GM19463 (cell line): ENCODE measurements around the gene PRKAB2.
"Not testable (repeated sequence)": the region's sequence is repeated elsewhere in the genome, so short reads cannot be mapped to it uniquely, and the experiment has no call there.

ENCODE experiments used
- ATAC-seq: cut with Tn5 transposase; IDR thresholded peaks from one replicate; pipeline ENCODE4 v1.9.1; 2021; ENCODE audit warnings: mild to moderate bottlenecking, moderate library complexity; ENCODE audit not compliant: unreplicated experiment

PRKAB2 gene

GRCh38 chr1:147177611-147178380, 5.5 kb upstream of the PRKAB2 start:
- no peak for ATAC-seq

- ATAC-seq = no peak
Measured at GRCh38 chr1:147171399-147172167, 687 bp downstream of the PRKAB2 start.

GRCh38 chr1:147169840-147170674, 2.2 kb downstream of the PRKAB2 start:
- ATAC-seq = no peak

DNA sequence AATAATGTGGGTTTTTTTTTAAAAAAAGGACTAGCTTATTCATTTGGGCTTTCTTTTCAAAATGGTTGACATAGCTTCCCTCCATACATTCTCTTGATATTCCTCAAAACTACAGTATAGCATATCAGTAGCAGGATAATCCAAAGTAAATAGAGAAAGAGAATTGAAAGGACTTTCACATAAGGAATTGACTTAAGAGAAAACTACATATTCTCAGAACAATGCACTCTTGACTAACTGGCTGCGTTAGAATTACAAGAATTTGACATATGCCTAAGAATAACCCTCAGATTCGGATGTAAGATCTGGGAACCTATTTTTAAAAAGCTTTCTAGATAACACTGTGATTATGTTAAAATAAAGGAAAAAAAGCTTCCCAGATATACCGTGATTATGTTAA, 3.1 kb downstream of the PRKAB2 start:
- ATAC-seq = no peak

DNA sequence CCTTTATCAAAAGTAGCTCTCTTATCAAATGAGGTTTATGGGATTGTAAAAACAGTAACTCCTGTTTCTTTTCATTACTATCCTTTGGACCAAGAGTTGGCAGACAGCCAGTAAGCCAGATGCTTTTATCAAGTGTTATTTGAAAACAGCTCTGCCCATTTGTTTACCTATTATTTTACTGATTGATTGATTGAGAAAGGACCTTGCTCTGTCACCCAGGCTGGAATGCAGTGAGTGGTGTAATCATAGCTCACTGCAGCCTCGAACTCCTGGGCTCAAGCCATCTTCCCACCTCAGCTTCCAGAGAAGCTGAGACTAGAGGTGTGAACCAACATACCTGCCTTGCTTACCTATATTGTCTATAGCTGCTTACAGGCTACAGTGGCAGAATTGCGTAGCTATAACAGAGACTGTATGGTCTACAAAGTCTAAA, 3.6 kb downstream of the PRKAB2 start:
- no peak for ATAC-seq

GRCh38 chr1:147167365-147167764, 4.9 kb downstream of the PRKAB2 start:
- no peak for ATAC-seq

- ATAC-seq = no peak
Measured at GRCh38 chr1:147163019-147163418, 9.3 kb downstream of the PRKAB2 start.

- no peak for ATAC-seq
Measured at GRCh38 chr1:147162093-147162492, 10.2 kb downstream of the PRKAB2 start.

GRCh38 chr1:147157116-147157515, 15.2 kb downstream of the PRKAB2 start:
- ATAC-seq = not testable (repeated sequence)

- no peak for ATAC-seq
Measured at GRCh38 chr1:147156642-147157041, 15.6 kb downstream of the PRKAB2 start.

DNA sequence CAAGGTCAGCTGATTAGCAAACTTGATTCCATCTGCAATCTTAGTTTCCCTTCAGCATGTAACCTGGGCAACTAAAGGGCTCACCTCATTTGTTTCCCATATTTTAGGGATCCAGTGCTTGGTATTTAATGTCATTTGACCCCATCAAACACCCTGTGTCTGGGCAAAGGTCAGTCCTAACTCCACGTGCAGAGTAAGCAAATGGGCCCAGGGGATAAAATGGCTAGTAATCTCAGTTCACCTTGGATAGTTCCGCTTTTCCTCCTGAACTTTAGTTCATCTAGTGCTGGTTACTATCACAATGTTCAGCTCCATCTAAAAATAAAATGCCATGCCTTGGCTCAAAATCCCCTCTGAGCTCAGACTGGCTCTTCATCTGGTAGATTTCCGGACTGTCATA, 19.5 kb downstream of the PRKAB2 start:
- ATAC-seq = no peak

GRCh38 chr1:147151244-147151643, 21.0 kb downstream of the PRKAB2 start:
- no peak for ATAC-seq

- ATAC-seq = no peak
Measured at GRCh38 chr1:147142886-147143285, 29.4 kb downstream of the PRKAB2 start.

DNA sequence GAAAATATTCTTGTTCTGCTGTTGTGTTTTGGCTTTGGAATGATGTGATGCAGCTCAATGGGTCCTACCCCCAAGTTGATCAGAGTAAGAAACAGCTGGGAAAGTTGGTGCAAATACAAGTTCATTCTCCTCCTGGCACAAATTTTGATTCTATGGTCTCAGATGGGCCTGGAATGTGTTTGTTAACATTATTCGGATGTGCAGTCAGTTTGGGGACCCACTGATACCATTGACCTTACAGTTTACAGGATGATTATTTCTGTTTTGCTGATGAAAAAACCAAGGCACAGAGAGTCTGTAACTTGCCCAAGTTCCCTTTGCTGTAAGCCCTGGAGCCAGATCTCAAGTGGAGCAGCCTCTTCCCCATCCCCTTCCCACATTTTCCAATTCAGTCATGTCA, 41.5 kb downstream of the PRKAB2 start:
- ATAC-seq = not testable (repeated sequence)

GRCh38 chr1:147129116-147129873, 43.0 kb downstream of the PRKAB2 start:
- no peak for ATAC-seq

DNA sequence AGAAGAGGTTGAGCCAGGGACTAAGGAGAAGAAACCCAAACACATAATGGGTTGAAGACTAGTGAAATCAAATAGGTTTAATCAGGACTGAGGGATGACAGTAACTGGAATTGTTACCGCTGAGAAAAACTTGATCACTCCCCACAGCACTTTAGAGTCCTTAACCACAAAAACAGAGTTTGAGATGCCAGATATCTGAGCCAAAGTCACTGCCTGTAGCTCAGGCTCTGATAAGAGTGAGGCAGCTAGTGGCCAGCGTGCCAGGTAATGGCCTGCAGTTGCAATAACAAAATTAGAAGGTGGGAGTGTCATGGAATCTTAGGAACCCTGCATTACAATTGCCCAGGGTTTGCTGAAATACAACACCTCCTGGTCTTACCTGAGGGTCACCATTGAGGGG, 48.0 kb downstream of the PRKAB2 start:
- ATAC-seq = no peak

GRCh38 chr1:147117109-147117508, 55.2 kb downstream of the PRKAB2 start:
- ATAC-seq = no peak

GRCh38 chr1:147115496-147115895, 56.8 kb downstream of the PRKAB2 start:
- no peak for ATAC-seq

DNA sequence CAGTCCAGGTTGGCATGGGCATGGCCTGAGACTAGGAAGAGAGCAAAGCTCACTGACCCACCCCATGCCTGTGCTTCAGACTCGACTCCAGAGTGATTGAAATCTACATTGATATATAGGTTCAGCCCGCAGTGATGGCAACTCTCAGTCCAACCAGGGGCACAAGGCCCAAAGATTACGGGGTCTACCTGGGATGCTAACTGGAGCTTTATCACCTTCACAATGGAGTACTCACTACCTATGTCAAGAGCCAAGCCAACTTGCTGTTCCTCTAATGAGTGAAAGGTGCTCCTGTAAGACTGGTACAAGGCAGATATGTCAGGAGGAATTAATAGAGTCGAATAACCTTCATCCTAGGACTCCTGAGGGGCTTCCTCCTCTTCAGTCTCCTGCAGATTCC, 57.2 kb downstream of the PRKAB2 start:
- ATAC-seq = not testable (repeated sequence)

DNA sequence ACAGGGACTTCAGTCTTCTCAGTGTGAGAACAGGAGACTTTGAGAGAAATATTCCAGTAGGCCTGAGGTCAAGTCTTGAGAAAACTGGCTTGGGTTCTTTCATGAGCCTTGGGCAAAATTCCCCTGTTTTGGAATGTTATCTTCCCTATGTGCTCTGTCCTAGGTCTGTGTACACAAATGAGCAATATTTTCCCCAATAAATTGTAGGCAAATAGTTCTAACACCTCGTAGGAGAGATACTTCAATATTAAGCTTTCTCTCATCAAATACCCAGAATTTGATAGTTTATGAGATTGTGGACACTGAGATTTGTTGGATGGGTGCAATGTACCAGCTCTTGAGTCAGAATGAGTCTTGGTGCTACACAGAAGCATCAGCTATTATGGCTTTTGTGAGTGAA, 57.9 kb downstream of the PRKAB2 start:
- not testable (repeated sequence) for ATAC-seq
